Small intestine (tissue), 7 donors: ENCODE results near the gene FAM53B. TPM values are rescaled to one million over a fixed set of nuclear protein-coding genes. Genes with fewer than 3 reads are reported as not detected.

Experiments used
- DNase-seq, 2 donors: peaks; one replicate each; pipeline versions ENCODE4 v3.0.0 to v3.0.0-alpha.2; 2013
- FAIRE-seq: peaks from 2 replicates; lab custom pipeline; 2012; peaks lifted over from hg19 to GRCh38; lab: Jason Lieb, UNC
- H3K27ac ChIP-seq, 3 donors: one replicate each; pipeline ENCODE4 v1.5.1; 2013; ENCODE audit warnings: low read length in 2 of 3, mild to moderate bottlenecking in 2 of 3, control low read depth in 1 of 3, inconsistent platforms in 1 of 3, low read depth in 1 of 3, moderate library complexity in 1 of 3
- H3K27me3 ChIP-seq, 3 donors: one replicate each; pipeline ENCODE4 v1.6.1; 2013; ENCODE audit warnings: low read length in 3 of 3, inconsistent platforms in 1 of 3; ENCODE audit not compliant: control insufficient read depth in 3 of 3, insufficient read depth in 3 of 3
- H3K36me3 ChIP-seq, 3 donors: one replicate each; pipeline ENCODE4 v1.6.1; 2013; ENCODE audit warnings: low read length in 3 of 3, inconsistent platforms in 1 of 3, low read depth in 1 of 3, mild to moderate bottlenecking in 1 of 3, moderate library complexity in 1 of 3; ENCODE audit not compliant: control insufficient read depth in 3 of 3, insufficient read depth in 2 of 3
- H3K4me1 ChIP-seq, 3 donors: one replicate each; pipeline ENCODE4 v1.6.1; 2013; ENCODE audit warnings: low read length in 2 of 3, inconsistent platforms in 1 of 3, low read depth in 1 of 3, mild to moderate bottlenecking in 1 of 3, moderate library complexity in 1 of 3; ENCODE audit not compliant: control insufficient read depth in 3 of 3, insufficient read depth in 2 of 3
- H3K4me3 ChIP-seq, 3 donors: one replicate each; pipeline ENCODE4 v1.5.1; 2013; ENCODE audit warnings: low read length in 3 of 3, control low read depth in 1 of 3, inconsistent platforms in 1 of 3, low read depth in 1 of 3, mild to moderate bottlenecking in 1 of 3, moderate library complexity in 1 of 3
- H3K9me3 ChIP-seq, 2 donors: one replicate each; pipeline ENCODE4 v1.6.1; 2013; ENCODE audit warnings: low read depth in 1 of 2, low read length in 1 of 2; ENCODE audit not compliant: control insufficient read depth in 2 of 2, insufficient read depth in 1 of 2
- WGBS, 3 donors: extraction: QIAGEN DNeasy Blood & Tissue Kit; methylation state at CpG; one replicate each; pipeline ENCODE4 v1.1.7; 2013; 5-methylcytosine and 5-hydroxymethylcytosine counted together
- polyA plus RNA-seq, 4 donors: library from polyadenylated mRNA; stranded (reverse) in 3 of 4; unstranded in 1 of 4; fragments of 200-250 nt in 3 of 4; fragments of 120-200 nt in 1 of 4; gene quantifications; one replicate each; pipeline versions ENCODE4 v1.2.1 to v1.2.3, GENCODE V29; 2013
- donor health status: healthy with polysubstance abuse.
- donor health status: control.
- donor health status: control.
- donor health status: Bipolar disorder and iron deficiency.
- donor health status: healthy.

The FAM53B gene
- polyA plus RNA-seq, 4 donors: 15.1 to 30.2 (median 22.8) TPM

DNA sequence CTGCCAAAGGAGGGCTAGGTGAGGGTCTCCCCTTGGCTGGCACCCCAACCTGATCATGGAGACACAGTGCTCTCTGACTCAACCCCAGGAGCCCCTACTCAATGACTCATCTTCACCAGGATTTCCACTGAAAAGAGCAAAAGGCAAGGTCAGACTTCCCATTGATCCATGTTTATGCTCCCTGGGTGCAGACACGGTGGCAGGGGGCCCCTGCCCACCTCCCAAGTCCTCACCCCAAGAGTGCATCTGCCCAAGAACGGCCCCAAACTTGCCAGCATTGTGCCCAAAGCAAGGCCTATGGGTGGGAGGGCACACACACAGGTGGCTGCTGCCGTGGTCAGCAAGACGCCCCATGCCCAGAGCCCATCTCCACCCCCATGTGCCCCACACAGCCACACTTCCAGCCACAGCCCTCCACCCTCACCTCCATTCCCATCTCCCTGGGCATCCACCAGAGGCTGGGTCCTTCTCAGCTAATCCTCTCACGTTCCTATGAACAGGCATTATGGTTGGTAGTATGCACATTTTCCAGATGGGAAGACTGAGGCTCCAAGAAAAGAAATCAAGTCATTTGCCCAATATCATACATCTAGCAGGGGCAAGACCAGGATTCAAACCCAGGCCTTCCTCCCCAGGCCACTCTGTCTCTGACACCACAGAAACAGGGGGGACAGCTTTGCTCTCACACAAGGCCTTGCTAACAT is 31.3 kb downstream of the FAM53B start:
- H3K9me3 ChIP-seq: no peaks in the 10 kb centered on the region
- FAIRE-seq: no peak
- H3K27ac ChIP-seq: no peak overlapping the region
- peaks cover 0 to 34% (median 2%) of the 10 kb centered on the region in 3 donors for H3K36me3 ChIP-seq
- H3K27me3 ChIP-seq: no peaks in the 10 kb centered on the region
- no peak overlapping the region for H3K4me3 ChIP-seq
- DNase-seq: no peak
- H3K4me1 ChIP-seq: peaks cover 23 to 65% (median 28%) of the 10 kb centered on the region in 3 donors
- 79 to 89% (median 81%) methylated on average over 3 to 5 of the region's 5 CpGs for WGBS, 3 donors

DNA sequence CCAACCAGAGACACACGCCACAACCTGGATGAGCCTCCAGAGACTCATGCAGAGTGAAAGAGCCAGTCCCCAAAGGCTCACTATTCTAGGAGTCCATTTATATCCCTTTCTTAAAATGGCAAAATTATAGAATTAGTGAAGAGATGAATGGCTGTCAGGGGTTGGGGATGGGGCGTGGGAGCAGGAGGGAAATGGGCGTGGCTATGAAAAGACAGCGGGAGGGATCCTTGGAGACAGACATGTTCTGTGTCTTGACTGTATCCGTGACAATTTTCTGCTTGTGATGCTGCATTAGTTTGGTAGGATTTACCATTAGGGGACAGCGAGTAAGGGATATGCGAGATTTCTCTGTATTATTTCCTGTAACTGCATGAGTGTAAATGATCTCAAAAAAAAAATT is 33.0 kb downstream of the FAM53B start:
- peak overlapping the region in 1 of 3 donors; percentile 90 for H3K27ac ChIP-seq

DNA sequence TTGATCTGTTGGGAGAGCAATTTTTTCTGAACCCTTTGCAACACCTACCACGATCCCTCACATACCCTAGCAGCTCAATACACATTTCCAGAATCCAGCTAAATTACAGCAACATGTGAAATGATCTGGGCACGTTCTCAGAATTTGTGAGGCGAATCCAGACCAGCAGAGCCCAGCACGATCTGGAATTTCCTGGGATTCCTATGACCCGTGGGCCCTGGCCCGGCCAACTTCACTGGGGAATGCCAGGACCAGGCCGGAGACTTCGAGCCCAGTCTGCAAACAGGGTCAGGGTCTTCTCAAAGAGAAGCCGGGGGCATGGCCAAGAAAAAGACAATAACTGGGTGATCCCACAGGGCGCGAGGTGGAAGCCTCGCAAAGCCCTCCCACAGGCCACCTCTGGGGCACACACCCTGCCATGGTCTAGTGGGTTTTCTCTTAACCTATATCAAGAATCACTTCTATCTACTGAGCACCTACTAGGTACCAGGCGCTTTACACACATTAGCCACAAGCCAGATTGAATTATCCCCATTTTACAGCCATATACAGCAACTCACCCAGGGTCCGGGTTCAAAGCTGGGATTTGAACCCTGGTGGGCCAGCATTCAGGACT is 33.8 kb downstream of the FAM53B start:
- Histone ChIP-seq H3K36me3 (peaks cover 0 to 42% (median 2%) of the 10 kb centered on the region in 3 donors), H3K4me1 (peaks cover 27 to 70% (median 31%) of the 10 kb centered on the region in 3 donors), H3K4me3 (no peak overlapping the region), H3K27me3 (no peaks in the 10 kb centered on the region), H3K27ac (peak overlapping the region; percentile 56 to 90 (median 77)), H3K9me3 (no peaks in the 10 kb centered on the region)
- FAIRE-seq: no peak
- DNase-seq: no peak
- whole genome bisulfite sequencing, 3 donors: 77 to 79% (median 77%) methylated on average over 14 of the region's 14 CpGs

More for the DNA sequence above, 33.0 kb downstream of the FAM53B start:
- no peaks in the 10 kb centered on the region for H3K27me3 ChIP-seq
- WGBS, 3 donors: 74 to 85% (median 85%) methylated on average over 7 of the region's 7 CpGs
- no peak for DNase-seq
- peaks cover 0 to 38% (median 2%) of the 10 kb centered on the region in 3 donors for H3K36me3 ChIP-seq
- no peak for FAIRE-seq
- H3K4me3 ChIP-seq: no peak overlapping the region
- no peaks in the 10 kb centered on the region for H3K9me3 ChIP-seq
- peaks cover 32 to 71% (median 37%) of the 10 kb centered on the region in 3 donors for H3K4me1 ChIP-seq

DNA sequence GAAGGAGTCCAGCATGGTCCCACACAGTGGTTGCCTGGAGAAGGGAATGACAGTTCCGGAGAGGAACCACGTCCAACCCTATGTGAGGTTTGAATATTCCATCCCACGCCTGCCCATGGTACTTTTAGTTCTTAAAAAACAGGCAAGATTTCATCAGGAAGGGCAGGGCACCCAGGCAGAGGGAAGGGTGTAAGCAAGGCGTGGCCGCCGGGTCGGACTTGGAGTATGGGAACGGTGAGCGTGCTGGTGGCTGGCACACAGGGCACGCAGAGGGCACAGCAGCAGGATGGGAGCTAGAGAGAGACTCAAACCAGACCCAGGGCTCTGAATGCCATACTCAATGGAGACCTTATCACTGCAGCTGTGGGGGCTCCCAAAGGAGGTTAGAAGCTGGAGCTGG is 34.3 kb downstream of the FAM53B start:
- Histone ChIP-seq H3K4me1 (peaks cover 27 to 75% (median 30%) of the 10 kb centered on the region in 3 donors), H3K27me3 (no peaks in the 10 kb centered on the region), H3K4me3 (no peak overlapping the region), H3K36me3 (peaks cover 0 to 47% (median 2%) of the 10 kb centered on the region in 3 donors), H3K9me3 (no peaks in the 10 kb centered on the region), H3K27ac (peak overlapping the region; percentile 56 to 90 (median 77))
- peak in 1 of 2 donors; percentile 90 for DNase-seq
- FAIRE-seq: no peak
- WGBS, 3 donors: 14 to 65% (median 41%) methylated on average over 10 of the region's 10 CpGs

DNA sequence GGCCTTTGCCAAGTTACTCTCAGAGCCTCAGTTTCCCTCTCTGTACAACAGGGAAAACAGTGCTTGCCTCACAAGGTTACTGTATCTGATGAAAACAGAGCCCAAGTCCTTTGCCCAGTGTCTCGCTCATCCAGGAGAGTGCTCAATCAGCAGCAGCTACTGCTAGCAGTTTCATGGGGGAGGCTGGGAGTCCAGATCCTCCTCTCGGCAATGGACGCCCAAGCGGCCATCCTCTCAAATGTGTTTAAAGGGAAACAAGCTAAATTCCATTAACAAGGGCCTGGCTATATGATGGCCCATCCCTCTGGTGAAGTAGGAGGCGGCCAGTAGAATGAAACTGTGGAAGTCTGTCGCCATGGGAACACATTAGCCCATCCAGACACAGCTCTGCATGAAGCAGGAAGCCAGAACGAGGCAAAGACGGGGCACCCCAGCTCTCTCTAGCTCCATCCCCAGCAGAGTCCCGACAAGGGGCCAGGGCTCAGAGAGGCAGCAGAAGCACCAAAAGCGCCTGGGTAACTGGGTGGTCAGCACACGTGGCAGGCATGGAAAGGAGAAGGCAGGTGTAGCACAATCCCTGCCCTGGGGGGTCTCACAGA is 35.2 kb downstream of the FAM53B start:
- WGBS, 3 donors: 62 to 72% (median 70%) methylated on average over 11 of the region's 11 CpGs
- Histone ChIP-seq H3K27ac (peak overlapping the region; percentile 69 to 90 (median 77)), H3K9me3 (no peaks in the 10 kb centered on the region), H3K27me3 (no peaks in the 10 kb centered on the region), H3K4me1 (peaks cover 27 to 78% (median 30%) of the 10 kb centered on the region in 3 donors), H3K36me3 (peaks cover 0 to 56% (median 2%) of the 10 kb centered on the region in 3 donors), H3K4me3 (no peak overlapping the region)
- DNase-seq: peak in 1 of 2 donors; percentile 60
- no peak for FAIRE-seq

DNA sequence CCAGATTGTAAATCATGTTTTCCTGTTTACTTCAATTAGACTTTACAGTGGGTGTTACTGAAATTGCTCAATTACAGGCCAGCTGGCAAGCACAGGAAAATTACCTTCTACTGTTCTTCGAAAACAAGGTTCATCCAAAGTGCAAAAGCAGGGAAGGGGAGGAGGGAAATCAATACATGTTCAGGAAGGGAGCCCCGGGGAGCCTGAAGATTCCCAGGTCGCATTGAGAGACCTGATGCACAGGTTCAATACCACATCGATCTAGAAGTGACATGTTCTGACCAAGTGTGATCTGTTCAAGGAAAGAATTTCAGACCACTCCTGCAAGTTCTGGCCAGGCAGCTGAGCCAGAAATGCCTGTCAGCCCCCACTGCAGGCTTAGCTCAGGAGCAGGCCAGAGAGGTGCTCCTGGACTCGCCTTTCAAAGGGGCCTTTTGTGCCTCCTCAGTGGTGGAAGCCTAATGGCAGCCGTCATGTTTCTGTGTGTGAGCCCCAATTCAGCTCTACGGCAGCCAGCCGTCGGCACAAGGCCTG is 35.9 kb downstream of the FAM53B start:
- H3K4me3 ChIP-seq: no peak overlapping the region
- no peaks in the 10 kb centered on the region for H3K27me3 ChIP-seq
- DNase-seq (peak; percentile 79 to 87), FAIRE-seq (no peak)
- WGBS, 3 donors: 26 to 43% (median 28%) methylated on average over 9 of the region's 9 CpGs
- no peaks in the 10 kb centered on the region for H3K9me3 ChIP-seq
- peaks cover 0 to 63% (median 2%) of the 10 kb centered on the region in 3 donors for H3K36me3 ChIP-seq
- peaks cover 27 to 80% (median 30%) of the 10 kb centered on the region in 3 donors for H3K4me1 ChIP-seq
- H3K27ac ChIP-seq: peak overlapping the region; percentile 69 to 90 (median 77)

DNA sequence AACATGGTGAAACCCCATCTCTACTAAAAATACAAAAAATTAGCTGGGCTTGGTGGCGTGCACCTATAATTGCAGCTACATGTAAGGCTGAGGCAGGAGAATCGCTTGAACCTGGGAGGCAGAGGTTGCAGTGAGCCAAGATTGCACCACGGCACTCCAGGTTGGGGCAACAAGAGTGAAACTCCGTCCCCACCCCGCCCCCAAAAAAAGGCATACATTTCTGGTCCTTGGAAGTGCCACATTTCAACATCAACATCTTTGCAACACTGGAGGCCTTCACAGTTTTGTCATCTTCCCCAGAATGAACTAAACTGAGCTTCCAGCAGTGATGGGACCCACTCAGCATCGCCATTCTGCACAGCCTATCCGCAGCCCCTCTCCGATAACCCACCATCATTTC is 36.6 kb downstream of the FAM53B start:
- 76 to 83% (median 80%) methylated on average over 8 of the region's 8 CpGs for WGBS, 3 donors
- DNase-seq: no peak
- H3K27me3 ChIP-seq: no peaks in the 10 kb centered on the region
- peak overlapping the region; percentile 17 to 90 (median 52) for H3K27ac ChIP-seq
- H3K4me1 ChIP-seq: peaks cover 27 to 79% (median 30%) of the 10 kb centered on the region in 3 donors
- no peak for FAIRE-seq
- H3K36me3 ChIP-seq: peaks cover 0 to 65% (median 0%) of the 10 kb centered on the region in 3 donors
- no peaks in the 10 kb centered on the region for H3K9me3 ChIP-seq
- no peak overlapping the region for H3K4me3 ChIP-seq

DNA sequence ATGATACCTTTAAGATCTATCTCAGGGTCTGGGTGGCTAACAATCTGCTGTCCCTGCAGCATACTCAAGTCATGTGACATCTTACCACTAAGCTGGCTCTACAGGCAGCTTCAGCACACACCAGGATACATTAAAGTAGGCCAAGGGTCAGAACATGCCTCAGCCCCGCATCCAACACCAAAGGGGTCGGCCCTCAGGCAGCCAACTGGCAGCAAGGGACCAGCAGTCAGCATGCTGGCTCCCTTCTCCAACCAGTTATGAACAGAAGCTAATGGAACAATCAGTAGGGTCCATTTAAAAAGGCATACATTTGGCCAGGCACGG is 37.1 kb downstream of the FAM53B start:
- WGBS, 3 donors: 33 to 56% (median 50%) methylated on average over 3 of the region's 3 CpGs
- H3K9me3 ChIP-seq: no peaks in the 10 kb centered on the region
- peak in 1 of 2 donors; percentile 44 for DNase-seq
- peaks cover 27 to 84% (median 30%) of the 10 kb centered on the region in 3 donors for H3K4me1 ChIP-seq
- no peak overlapping the region for H3K4me3 ChIP-seq
- peaks cover 0 to 66% (median 0%) of the 10 kb centered on the region in 3 donors for H3K36me3 ChIP-seq
- H3K27me3 ChIP-seq: no peaks in the 10 kb centered on the region
- FAIRE-seq: no peak
- peak overlapping the region; percentile 53 to 90 (median 66) for H3K27ac ChIP-seq
